Endothelial cell of umbilical vein (primary cell): ENCODE results near the gene IGF1. TPM values are rescaled to one million over a fixed set of nuclear protein-coding genes. Genes with fewer than 3 reads are reported as not detected.

ENCODE experiments used
- BruUV-seq: library from RNA; stranded (reverse); fragments of 400-500 nt; replicated peaks from 2 replicates; lab custom pipeline; 2021; lab: Mats Ljungman, UMichigan
- CTCF ChIA-PET: fragments of 300-600, 350-600 bp; sonication (Branson Sonifier 250); formaldehyde crosslinking; loops from one replicate; lab custom pipeline; 2021; ENCODE audit warnings: antibody characterized with exemption, inconsistent platforms; lab: Charles Lee
- POLR2A ChIA-PET: fragments of 300-600, 350-600 bp; sonication (Branson Sonifier 250); formaldehyde crosslinking; loops from one replicate; lab custom pipeline; 2021; ENCODE audit warnings: antibody characterized with exemption, inconsistent platforms; lab: Charles Lee
- DNase-seq: peaks from one replicate; pipeline ENCODE4 v3.0.0-alpha.2; 2011; ENCODE audit warnings: low read depth, low spot score
- FAIRE-seq: peaks from 2 replicates; lab custom pipeline; 2011; peaks lifted over from hg19 to GRCh38; lab: Jason Lieb, UNC
- H2AFZ ChIP-seq: 2 replicates; pipeline ENCODE4 v1.6.0; 2012; ENCODE audit warnings: low read depth, low read length, control low read depth, inconsistent platforms
- H3K27ac ChIP-seq: 2 replicates; pipeline ENCODE4 v1.5.1; 2011; ENCODE audit warnings: low read depth, mild to moderate bottlenecking, control low read depth, low read length, moderate library complexity; ENCODE audit not compliant: insufficient read depth
- H3K27me3 ChIP-seq, 2 experiments: 2 replicates each; pipeline versions ENCODE4 v1.6.0 to v1.6.1; 2011; ENCODE audit warnings: low read length in 2 of 2, mixed read lengths in 1 of 2; ENCODE audit not compliant: control insufficient read depth in 2 of 2, insufficient read depth in 2 of 2
- H3K36me3 ChIP-seq, 2 experiments: 2 replicates in 1 of 2; 3 replicates in 1 of 2; pipeline ENCODE4 v1.5.1; 2011; ENCODE audit warnings: low read length in 2 of 2, mild to moderate bottlenecking in 1 of 2, moderate library complexity in 1 of 2; ENCODE audit not compliant: control insufficient read depth in 2 of 2, insufficient read depth in 2 of 2; ENCODE audit errors: extremely low read depth in 1 of 2
- H3K4me1 ChIP-seq: 3 replicates; pipeline ENCODE4 v1.5.1; 2011; ENCODE audit warnings: mild to moderate bottlenecking, low read length; ENCODE audit not compliant: control insufficient read depth, insufficient read depth; ENCODE audit errors: extremely low read depth
- H3K4me2 ChIP-seq: 2 replicates; pipeline ENCODE4 v1.6.1; 2011; ENCODE audit warnings: low read length, control low read depth, mixed read lengths; ENCODE audit not compliant: insufficient read depth
- H3K4me3 ChIP-seq, 3 experiments: fragments of 200-600 bp in 1 of 3; sonication (generic), shearing (Covaris generic) in 1 of 3; replicated peaks in 1 of 3; 2 replicates each; pipeline ENCODE4 v1.5.1; 2011 to 2016; ENCODE audit warnings: control low read depth in 3 of 3, low read length in 3 of 3, mild to moderate bottlenecking in 2 of 3, inconsistent platforms in 1 of 3, low read depth in 1 of 3, moderate library complexity in 1 of 3; ENCODE audit not compliant: insufficient read depth in 1 of 3
- H3K79me2 ChIP-seq: 2 replicates; pipeline ENCODE4 v1.6.0; 2012; ENCODE audit warnings: low read length, inconsistent platforms; ENCODE audit not compliant: control insufficient read depth, insufficient read depth
- H3K9ac ChIP-seq: replicated peaks from 2 replicates; pipeline ENCODE3; 2011; ENCODE audit warnings: low read length, control low read depth; ENCODE audit not compliant: insufficient read depth; ENCODE audit errors: extremely low read depth
- H3K9me1 ChIP-seq: replicated peaks from 3 replicates; pipeline ENCODE4 v1.6.0; 2011; ENCODE audit warnings: mild to moderate bottlenecking, low read length; ENCODE audit not compliant: control insufficient read depth, insufficient read depth; ENCODE audit errors: extremely low read depth
- H3K9me3 ChIP-seq: replicated peaks from 2 replicates; pipeline ENCODE4 v1.5.1; 2012; ENCODE audit warnings: low read length, inconsistent platforms; ENCODE audit not compliant: control insufficient read depth, insufficient read depth
- H4K20me1 ChIP-seq: replicated peaks from 2 replicates; pipeline ENCODE3; 2011; ENCODE audit warnings: mild to moderate bottlenecking, low read length; ENCODE audit not compliant: control insufficient read depth, insufficient read depth; ENCODE audit errors: extremely low read depth
- POLR2A ChIP-seq: IDR thresholded peaks from 2 replicates; pipeline ENCODE4 v1.6.1; 2012; ENCODE audit warnings: low read depth, mild to moderate bottlenecking, control low read depth, low read length
- POLR2AphosphoS5 ChIP-seq: IDR thresholded peaks from 2 replicates; pipeline ENCODE4 v1.6.1; 2012; ENCODE audit warnings: low read depth, mild to moderate bottlenecking, control low read depth, low read length, moderate library complexity; ENCODE audit not compliant: insufficient read depth
- dilution Hi-C: fragments of 300-500 bp; cut with MboI; formaldehyde crosslinking; loops from one replicate; pipeline ENCODE4 v1.15.0; 2019; ENCODE audit warnings: low sequenced_read_pairs; ENCODE audit not compliant: extremely low pct_ligation_motif_present
- intact Hi-C: fragments of 100-400 bp; cut with micrococcal nuclease; formaldehyde crosslinking; loops from one replicate; pipeline ENCODE4 v1.10.0; 2022
- polyA plus RNA-seq, 4 experiments: library from polyadenylated mRNA; depleted of rRNA in 3 of 4; stranded (reverse) in 3 of 4; unstranded in 1 of 4; fragments of >200 nt; gene quantifications; 2 replicates each; pipeline versions ENCODE4 v1.2.1 to v1.2.3, GENCODE V29; 2011 to 2012; ENCODE audit warnings: missing spikeins in 1 of 4
- total RNA-seq: library from RNA; stranded (reverse); gene quantifications from 2 replicates; pipeline ENCODE4 v1.2.3, GENCODE V29; 2021
- TF ChIP-seq, protein P1 (sequence below), 2 donors: IDR thresholded peaks; 1 replicate in 1 of 2; 2 replicates in 1 of 2; pipeline ENCODE4 v1.5.1; 2011; ENCODE audit warnings: low read length in 2 of 2, mild to moderate bottlenecking in 2 of 2, moderate library complexity in 2 of 2, control low read depth in 1 of 2, inconsistent platforms in 1 of 2, low read depth in 1 of 2; ENCODE audit not compliant: insufficient read depth in 1 of 2; ENCODE audit errors: extremely low read depth in 1 of 2
- TF ChIP-seq, protein P2 (sequence below): IDR thresholded peaks from 2 replicates; pipeline ENCODE4 v1.6.1; 2011; ENCODE audit not compliant: insufficient read depth, insufficient read length

The IGF1 gene
- total and polyA plus RNA-seq, 2 donors (not counting 3 experiments of a cell fraction or from before 2014, with no cell fraction given) = 0.10 TPM; not detected in 1

DNA sequence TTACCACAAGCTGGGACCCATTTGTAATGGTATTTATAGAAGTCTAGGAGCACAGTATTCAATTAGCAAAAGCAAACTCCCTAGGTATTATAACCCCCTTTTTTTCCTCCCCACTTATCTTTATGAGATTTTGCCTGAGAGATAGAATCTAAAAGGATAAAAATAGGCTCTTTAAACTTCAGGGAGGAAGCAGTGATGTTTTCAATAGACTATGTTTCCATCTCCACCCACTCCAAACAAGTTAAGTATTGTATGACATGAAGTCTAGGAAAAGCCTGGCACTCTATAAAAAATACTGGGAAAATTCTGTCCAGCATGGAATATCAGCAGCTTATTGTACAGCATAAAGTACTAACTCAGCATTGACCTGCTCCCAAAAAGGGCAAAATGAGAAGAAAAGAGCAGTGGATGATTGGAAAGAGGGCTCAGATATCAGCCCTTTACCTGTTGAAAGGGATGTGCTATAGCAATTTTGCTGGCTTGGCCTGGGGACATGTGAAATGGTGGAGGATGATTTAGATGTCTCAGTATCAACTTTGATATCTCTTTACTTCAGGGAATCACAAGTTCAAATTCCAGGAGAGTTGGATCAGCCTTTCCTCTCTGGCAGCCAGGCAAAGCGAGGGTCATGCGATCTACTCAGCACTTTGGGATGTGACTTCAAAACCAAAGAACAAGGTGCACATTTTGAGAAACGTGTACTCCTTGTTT, 72.4 kb downstream of the IGF1 start:
- Histone ChIP-seq H3K4me3 (no peak overlapping the region), H2AFZ (no peak overlapping the region), H3K9me1 (no peaks in the 10 kb centered on the region), H3K36me3 (no peaks in the 10 kb centered on the region), H3K9ac (no peak overlapping the region), H3K4me2 (no peak overlapping the region), H3K79me2 (no peaks in the 10 kb centered on the region), H3K4me1 (no peaks in the 10 kb centered on the region), H3K27ac (no peak overlapping the region), H4K20me1 (no peaks in the 10 kb centered on the region), H3K27me3 (no peaks in the 10 kb centered on the region), H3K9me3 (no peaks in the 10 kb centered on the region)
- no TSS peak for BruUV-seq
- FAIRE-seq (no peak), DNase-seq (no peak)
- TF ChIP-seq, protein P1, sequence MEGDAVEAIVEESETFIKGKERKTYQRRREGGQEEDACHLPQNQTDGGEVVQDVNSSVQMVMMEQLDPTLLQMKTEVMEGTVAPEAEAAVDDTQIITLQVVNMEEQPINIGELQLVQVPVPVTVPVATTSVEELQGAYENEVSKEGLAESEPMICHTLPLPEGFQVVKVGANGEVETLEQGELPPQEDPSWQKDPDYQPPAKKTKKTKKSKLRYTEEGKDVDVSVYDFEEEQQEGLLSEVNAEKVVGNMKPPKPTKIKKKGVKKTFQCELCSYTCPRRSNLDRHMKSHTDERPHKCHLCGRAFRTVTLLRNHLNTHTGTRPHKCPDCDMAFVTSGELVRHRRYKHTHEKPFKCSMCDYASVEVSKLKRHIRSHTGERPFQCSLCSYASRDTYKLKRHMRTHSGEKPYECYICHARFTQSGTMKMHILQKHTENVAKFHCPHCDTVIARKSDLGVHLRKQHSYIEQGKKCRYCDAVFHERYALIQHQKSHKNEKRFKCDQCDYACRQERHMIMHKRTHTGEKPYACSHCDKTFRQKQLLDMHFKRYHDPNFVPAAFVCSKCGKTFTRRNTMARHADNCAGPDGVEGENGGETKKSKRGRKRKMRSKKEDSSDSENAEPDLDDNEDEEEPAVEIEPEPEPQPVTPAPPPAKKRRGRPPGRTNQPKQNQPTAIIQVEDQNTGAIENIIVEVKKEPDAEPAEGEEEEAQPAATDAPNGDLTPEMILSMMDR (IDR thresholded peaks at IDR 0.05; ENCODE audit: extremely low read depth in 1 of 2, insufficient read depth in 1 of 2, low read depth in 1 of 2, low read length in 2 of 2) = no peak
- no peak for TF ChIP-seq POLR2AphosphoS5
- no peak for TF ChIP-seq POLR2A
- TF ChIP-seq, protein P2, sequence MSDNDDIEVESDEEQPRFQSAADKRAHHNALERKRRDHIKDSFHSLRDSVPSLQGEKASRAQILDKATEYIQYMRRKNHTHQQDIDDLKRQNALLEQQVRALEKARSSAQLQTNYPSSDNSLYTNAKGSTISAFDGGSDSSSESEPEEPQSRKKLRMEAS = no peak
- ChIA-PET CTCF (no interaction called here), POLR2A (no interaction called here)
- intact Hi-C loops = no loop called here
- dilution Hi-C loops = no loop called here
